Measurements from ENCODE around the gene AXIN2.

DNA sequence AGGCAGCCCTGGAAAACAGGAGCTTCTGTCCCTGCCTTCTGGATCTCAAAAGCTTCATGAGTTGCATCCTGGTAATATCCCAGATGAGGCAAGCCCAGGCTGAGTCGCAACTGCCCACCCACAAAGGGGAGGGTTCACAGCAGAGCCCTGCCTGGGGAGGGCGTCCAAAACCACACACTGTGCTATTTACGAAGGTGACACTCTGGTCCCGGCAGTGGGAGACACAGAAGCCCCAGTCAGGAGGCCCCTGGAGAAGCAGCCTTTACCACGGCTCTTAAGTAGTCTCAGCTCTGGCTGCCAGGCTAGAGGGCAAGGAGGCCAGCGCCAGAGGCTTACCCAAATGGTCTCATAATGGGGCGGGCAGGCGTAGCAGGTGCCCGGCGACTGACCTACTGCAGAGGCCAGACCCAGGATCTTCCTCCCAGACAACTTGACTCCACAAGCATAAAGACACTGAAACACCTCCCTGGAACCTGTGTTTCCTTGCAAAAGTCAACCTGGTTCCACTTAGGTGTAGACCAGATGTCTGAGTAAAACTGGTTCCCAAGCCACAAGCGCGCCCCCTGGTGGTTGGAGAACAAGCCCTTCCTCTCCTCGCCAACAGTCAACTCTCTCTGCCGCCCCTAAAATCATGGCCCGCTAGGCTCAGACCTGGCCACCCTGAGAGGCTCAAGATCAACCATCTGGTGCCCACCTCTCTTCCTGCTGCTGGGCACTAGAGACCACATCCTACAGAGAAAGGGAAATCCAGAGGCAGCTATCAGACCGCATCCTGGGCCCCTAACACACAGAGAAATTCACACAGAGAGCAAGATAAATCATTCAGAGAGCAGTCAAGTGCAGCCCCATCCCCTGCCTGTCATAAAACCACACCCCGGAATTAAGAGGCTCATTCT is 5.2 kb downstream of the AXIN2 start:
- TF ChIP-seq, protein P1, sequence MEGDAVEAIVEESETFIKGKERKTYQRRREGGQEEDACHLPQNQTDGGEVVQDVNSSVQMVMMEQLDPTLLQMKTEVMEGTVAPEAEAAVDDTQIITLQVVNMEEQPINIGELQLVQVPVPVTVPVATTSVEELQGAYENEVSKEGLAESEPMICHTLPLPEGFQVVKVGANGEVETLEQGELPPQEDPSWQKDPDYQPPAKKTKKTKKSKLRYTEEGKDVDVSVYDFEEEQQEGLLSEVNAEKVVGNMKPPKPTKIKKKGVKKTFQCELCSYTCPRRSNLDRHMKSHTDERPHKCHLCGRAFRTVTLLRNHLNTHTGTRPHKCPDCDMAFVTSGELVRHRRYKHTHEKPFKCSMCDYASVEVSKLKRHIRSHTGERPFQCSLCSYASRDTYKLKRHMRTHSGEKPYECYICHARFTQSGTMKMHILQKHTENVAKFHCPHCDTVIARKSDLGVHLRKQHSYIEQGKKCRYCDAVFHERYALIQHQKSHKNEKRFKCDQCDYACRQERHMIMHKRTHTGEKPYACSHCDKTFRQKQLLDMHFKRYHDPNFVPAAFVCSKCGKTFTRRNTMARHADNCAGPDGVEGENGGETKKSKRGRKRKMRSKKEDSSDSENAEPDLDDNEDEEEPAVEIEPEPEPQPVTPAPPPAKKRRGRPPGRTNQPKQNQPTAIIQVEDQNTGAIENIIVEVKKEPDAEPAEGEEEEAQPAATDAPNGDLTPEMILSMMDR (IDR thresholded peaks at IDR 0.05), result peak; percentile 48 to 63 (median 59)
- no peak for TF ChIP-seq POLR2A (IDR thresholded peaks at IDR 0.05)

Measured in ovary (tissue), 3 donors.